Measurements from ENCODE around the gene RAB11B. TPM values are rescaled to one million over a fixed set of nuclear protein-coding genes. Genes with fewer than 3 reads are reported as not detected.

RAB11B gene
- total RNA-seq, 1 experiment from 2014 or later, result 67.2 TPM

- Mint-ChIP-seq H3K36me3 (ENCODE audit: insufficient read depth, unreplicated experiment) (peaks cover 8% of the 10 kb centered on the region), H3K27ac (ENCODE audit: low read depth, unreplicated experiment) (no peak overlapping the region), H3K27me3 (ENCODE audit: insufficient read depth, unreplicated experiment) (no peaks in the 10 kb centered on the region), H3K4me1 (ENCODE audit: insufficient read depth, unreplicated experiment) (no peaks in the 10 kb centered on the region), H3K4me3 (ENCODE audit: unreplicated experiment) (no peak overlapping the region), H3K9me3 (ENCODE audit: unreplicated experiment) (no peaks in the 10 kb centered on the region)
- no TSS peak for BruUV-seq (replicated peaks)
- intact Hi-C loops (cut with micrococcal nuclease), result no loop called here
- no peak for DNase-seq (ENCODE audit: unreplicated experiment)
- ChIA-PET CTCF (interaction anchor here (0.7 to 1.2 kb wide), 2 partner anchors 8 to 21 kb away, joined by 3 read pairs; no protein-coding TSS in a partner anchor), POLR2A (interaction anchor here (1.2 kb wide), 1 partner anchor 66 kb away, joined by 4 read pairs; the partner anchor contains the start of genes NDUFA7 and RPS28)
- no peak for TF ChIP-seq CTCF (IDR thresholded peaks at IDR 0.05; ENCODE audit: unreplicated experiment)
Measured at GRCh38 chr19:8386990-8387389, 3.2 kb upstream of the RAB11B start.

- Mint-ChIP-seq H3K27me3 (ENCODE audit: insufficient read depth, unreplicated experiment) (no peaks in the 10 kb centered on the region), H3K9me3 (ENCODE audit: unreplicated experiment) (no peaks in the 10 kb centered on the region), H3K36me3 (ENCODE audit: insufficient read depth, unreplicated experiment) (peaks cover 11% of the 10 kb centered on the region), H3K4me3 (ENCODE audit: unreplicated experiment) (no peak overlapping the region), H3K27ac (ENCODE audit: low read depth, unreplicated experiment) (no peak overlapping the region), H3K4me1 (ENCODE audit: insufficient read depth, unreplicated experiment) (peaks cover 2% of the 10 kb centered on the region)
- intact Hi-C loops (cut with micrococcal nuclease), result no loop called here
- BruUV-seq (replicated peaks), result TSS peak; percentile 6
- POLR2A ChIA-PET, result interaction anchor here (0.7 to 1.2 kb wide), 2 partner anchors 28 to 67 kb away, joined by 3 to 4 read pairs; partner anchors contain the start of genes NDUFA7 and RPS28
- TF ChIP-seq CTCF (IDR thresholded peaks at IDR 0.05; ENCODE audit: unreplicated experiment), result no peak
- DNase-seq (ENCODE audit: unreplicated experiment), result no peak
- CTCF ChIA-PET, result interaction anchor here (0.6 to 1.2 kb wide), 4 partner anchors 9 to 850 kb away, joined by 3 to 4 read pairs (median 3); no protein-coding TSS in a partner anchor
Measured at GRCh38 chr19:8387688-8388611, 2.2 kb upstream of the RAB11B start.

- TF ChIP-seq CTCF (IDR thresholded peaks at IDR 0.05; ENCODE audit: unreplicated experiment), result no peak
- H3K9me3 Mint-ChIP-seq (ENCODE audit: unreplicated experiment), result no peaks in the 10 kb centered on the region
- H3K36me3 Mint-ChIP-seq (ENCODE audit: insufficient read depth, unreplicated experiment), result peaks cover 15% of the 10 kb centered on the region
- no peaks in the 10 kb centered on the region for H3K27me3 Mint-ChIP-seq (ENCODE audit: insufficient read depth, unreplicated experiment)
- BruUV-seq (replicated peaks), result no TSS peak
- H3K4me3 Mint-ChIP-seq (ENCODE audit: unreplicated experiment), result no peak overlapping the region
- H3K27ac Mint-ChIP-seq (ENCODE audit: low read depth, unreplicated experiment), result no peak overlapping the region
- peaks cover 7% of the 10 kb centered on the region for H3K4me1 Mint-ChIP-seq (ENCODE audit: insufficient read depth, unreplicated experiment)
- ChIA-PET POLR2A (interaction anchor here (2.3 kb wide), 1 partner anchor 23 kb away, joined by 31 read pairs; the partner anchor contains the start of gene ANGPTL4), CTCF (interaction anchor here (0.6 to 0.7 kb wide), 3 partner anchors 102 to 851 kb away, joined by 3 to 4 read pairs (median 3); no protein-coding TSS in a partner anchor)
- DNase-seq (ENCODE audit: unreplicated experiment), result no peak
- intact Hi-C loops (cut with micrococcal nuclease), result no loop called here
Measured at GRCh38 chr19:8388612-8388958, 1.6 kb upstream of the RAB11B start.

- BruUV-seq (replicated peaks), result no TSS peak
- peak; percentile 95 for DNase-seq (ENCODE audit: unreplicated experiment)
- POLR2A ChIA-PET, result interaction anchor here (1.0 to 2.3 kb wide), 15 partner anchors 13 to 1231 kb away, joined by 3 to 31 read pairs (median 4); partner anchors contain the start of genes ANGPTL4, HNRNPM, MARCHF2 and ZNF414
- Mint-ChIP-seq H3K27me3 (ENCODE audit: insufficient read depth, unreplicated experiment) (no peaks in the 10 kb centered on the region), H3K36me3 (ENCODE audit: insufficient read depth, unreplicated experiment) (peaks cover 19% of the 10 kb centered on the region), H3K27ac (ENCODE audit: low read depth, unreplicated experiment) (peak overlapping the region; percentile 96), H3K9me3 (ENCODE audit: unreplicated experiment) (no peaks in the 10 kb centered on the region), H3K4me3 (ENCODE audit: unreplicated experiment) (peak overlapping the region; percentile 91), H3K4me1 (ENCODE audit: insufficient read depth, unreplicated experiment) (peaks cover 13% of the 10 kb centered on the region)
- CTCF ChIA-PET, result interaction anchor here (0.5 to 7.0 kb wide), 3 partner anchors 20 to 36 kb away, joined by 3 to 72 read pairs (median 3); partner anchors contain the start of gene MARCHF2
- no peak for TF ChIP-seq CTCF (IDR thresholded peaks at IDR 0.05; ENCODE audit: unreplicated experiment)
- intact Hi-C loops (cut with micrococcal nuclease), result loop anchor here (2.0 kb wide), 1 partner anchor 28 kb away; no protein-coding TSS in a partner anchor
Measured at GRCh38 chr19:8390617-8390981, 439 bp downstream of the RAB11B start.

Data from MCF 10A (cell line).